A549 (cell line): ENCODE data around the gene KCNV2.

Experiments used
- CHD2 ChIP-seq: fragments of 150-350 bp; IDR thresholded peaks from 2 replicates; pipeline ENCODE4 v1.6.1; 2014; ENCODE audit warnings: low read length; ENCODE audit not compliant: partially characterized antibody
- CTCF ChIP-seq: fragments of >200 bp; sonication (Bioruptor Twin); formaldehyde crosslinking; IDR thresholded peaks from 3 replicates; pipeline ENCODE4 v1.5.1; 2016
- EP300 ChIP-seq, 2 experiments: fragments of >200 bp; sonication (Bioruptor Twin); formaldehyde crosslinking; IDR thresholded peaks; 2 replicates in 1 of 2; 3 replicates in 1 of 2; pipeline ENCODE4 v1.6.1; 2016 to 2017
- FOSL2 ChIP-seq, 2 experiments: fragments of 450-650 bp in 1 of 2; fragments of >200 bp in 1 of 2; sonication (Bioruptor Twin) in 1 of 2; formaldehyde crosslinking; IDR thresholded peaks; 2 replicates each; pipeline versions ENCODE4 v1.5.0 to v1.6.1; 2016 to 2020; ENCODE audit warnings: mild to moderate bottlenecking in 1 of 2, moderate library complexity in 1 of 2
- HMGXB4 ChIP-seq: fragments of 250-450 bp; sonication (Bioruptor Pico); IDR thresholded peaks from 2 replicates; pipeline ENCODE4 v1.5.0; 2021; ENCODE audit warnings: mild to moderate bottlenecking, moderate library complexity, borderline replicate concordance
- JUNB ChIP-seq: fragments of >200 bp; sonication (Bioruptor Twin); formaldehyde crosslinking; IDR thresholded peaks from 2 replicates; pipeline ENCODE4 v1.6.1; 2016
- MAZ ChIP-seq: fragments of 150-350 bp; IDR thresholded peaks from 2 replicates; pipeline ENCODE4 v1.6.1; 2014; ENCODE audit warnings: antibody characterized with exemption, low read depth, low read length, borderline replicate concordance
- PHF8 ChIP-seq: fragments of 200-600 bp; sonication (generic); IDR thresholded peaks from 2 replicates; pipeline ENCODE4 v1.6.1; 2016; ENCODE audit warnings: low read depth, mild to moderate bottlenecking, antibody characterized with exemption, moderate library complexity, borderline replicate concordance
- POLR2A ChIP-seq: IDR thresholded peaks from 2 replicates; pipeline ENCODE4 v1.6.1; 2012; ENCODE audit warnings: mild to moderate bottlenecking, low read length
- RAD21 ChIP-seq, 2 experiments: fragments of >200 bp in 1 of 2; sonication (Bioruptor Twin) in 1 of 2; formaldehyde crosslinking in 1 of 2; IDR thresholded peaks in 1 of 2; conservative IDR thresholded peaks in 1 of 2; 2 replicates in 1 of 2; 3 replicates in 1 of 2; pipeline ENCODE4 v1.6.1; 2012 to 2018; ENCODE audit warnings: inconsistent platforms in 1 of 2
- RFX5 ChIP-seq: fragments of 450-650 bp; IDR thresholded peaks from 2 replicates; pipeline ENCODE4 v1.7.1; 2014; ENCODE audit warnings: antibody characterized with exemption, mild to moderate bottlenecking, moderate library complexity
- TFCP2L1 ChIP-seq: fragments of 250-450 bp; sonication (Bioruptor Pico); IDR thresholded peaks from 2 replicates; pipeline ENCODE4 v1.5.0; 2021; ENCODE audit warnings: mild to moderate bottlenecking
- ZFP36 ChIP-seq: fragments of 450-650 bp; IDR thresholded peaks from 2 replicates; pipeline ENCODE4 v1.6.1; 2014; ENCODE audit warnings: borderline replicate concordance; ENCODE audit not compliant: partially characterized antibody

- TF ChIP-seq CTCF = no peak
- no peak for TF ChIP-seq FOSL2 (IDR thresholded peaks at IDR 0.05)
- TF ChIP-seq FOSL2 (CRISPR knock-in tag; IDR thresholded peaks at IDR 0.05) = no peak
- TF ChIP-seq POLR2A = no peak
- no peak for TF ChIP-seq RFX5
- no peak for TF ChIP-seq JUNB
- TF ChIP-seq PHF8 = no peak
- no peak for TF ChIP-seq HMGXB4 (CRISPR knock-in tag)
- no peak for TF ChIP-seq EP300 (IDR thresholded peaks at IDR 0.05)
- TF ChIP-seq TFCP2L1 (CRISPR knock-in tag) = no peak
- no peak for TF ChIP-seq ZFP36
- no peak for TF ChIP-seq RAD21 (conservative IDR thresholded peaks at IDR 0.05 in 1 of 2, IDR thresholded peaks at IDR 0.05 in 1 of 2)
- TF ChIP-seq MAZ = no peak
- TF ChIP-seq CHD2 = no peak
Observed at GRCh38 chr9:2740616-2741015, 23.3 kb downstream of the KCNV2 start.
